Left renal cortex interstitium (tissue), 4 donors: ENCODE measurements around the gene PEAK1. TPM values are rescaled to one million over a fixed set of nuclear protein-coding genes. Genes with fewer than 3 reads are reported as not detected.

Source experiments
- DNase-seq, 4 donors: peaks; one replicate each; pipeline ENCODE4 v3.0.0-alpha.2; 2013; ENCODE audit warnings: low read depth in 4 of 4, low spot score in 2 of 4, missing footprints in 1 of 4
- polyA plus RNA-seq, 4 donors: library from polyadenylated mRNA; unstranded; fragments of 120-200 nt; gene quantifications; one replicate each; pipeline ENCODE4 v1.2.1, GENCODE V29; 2013; ENCODE audit not compliant: insufficient read length in 4 of 4

Gene PEAK1
- polyA plus RNA-seq, 4 donors: 24.4 to 38.8 (median 32.1) TPM

- DNase-seq: peak in 3 of 4 donors; percentile 42 to 63 (median 43)
Observed at GRCh38 chr15:77107531-77108355, 312.2 kb downstream of the PEAK1 start.

- no peak for DNase-seq
Observed at GRCh38 chr15:77107068-77107467, 312.8 kb downstream of the PEAK1 start.

GRCh38 chr15:77104155-77104554, 315.7 kb downstream of the PEAK1 start:
- no peak for DNase-seq

DNA sequence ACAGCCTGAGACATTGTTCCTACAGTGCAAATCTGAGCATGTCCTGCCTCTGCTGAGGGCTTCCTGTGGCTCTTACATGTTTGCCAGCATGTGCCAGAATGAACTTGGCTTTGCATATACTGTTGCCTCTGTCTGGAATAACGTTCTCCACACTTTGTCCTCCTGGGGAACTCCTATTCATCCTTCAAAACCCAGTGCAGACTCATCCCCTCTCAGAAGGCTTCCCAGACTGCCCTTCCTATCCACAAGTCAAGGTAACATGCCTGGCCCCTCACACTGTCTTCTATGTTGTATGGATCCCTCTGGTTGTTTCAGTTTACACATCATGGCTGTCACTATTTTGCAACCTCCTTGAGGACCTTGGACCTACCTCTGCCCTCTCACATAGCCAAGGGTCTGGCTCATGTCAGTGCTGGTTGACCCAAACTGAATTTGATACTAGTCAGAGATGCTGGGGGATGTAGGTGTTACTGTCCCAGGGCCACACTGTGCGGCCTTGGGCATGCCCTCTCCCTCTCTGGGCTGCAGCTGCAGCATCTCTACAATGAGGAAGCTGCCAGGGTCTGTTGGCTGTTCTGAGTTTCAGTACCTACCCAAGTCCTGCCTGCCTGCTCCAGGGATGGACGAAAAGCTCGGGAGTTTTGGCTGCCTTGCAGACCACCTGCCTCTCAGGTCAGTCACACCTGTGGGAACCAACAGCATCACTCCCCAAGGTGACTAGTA, 320.0 kb downstream of the PEAK1 start:
- no peak for DNase-seq

GRCh38 chr15:77098572-77098971, 321.3 kb downstream of the PEAK1 start:
- no peak for DNase-seq

GRCh38 chr15:77097921-77098320, 322.0 kb downstream of the PEAK1 start:
- DNase-seq: no peak

GRCh38 chr15:77097248-77097721, 322.6 kb downstream of the PEAK1 start:
- DNase-seq: no peak

GRCh38 chr15:77096541-77096940, 323.4 kb downstream of the PEAK1 start:
- DNase-seq: no peak

GRCh38 chr15:77096138-77096537, 323.8 kb downstream of the PEAK1 start:
- DNase-seq: no peak

GRCh38 chr15:77094397-77095030, 325.4 kb downstream of the PEAK1 start:
- no peak for DNase-seq

DNA sequence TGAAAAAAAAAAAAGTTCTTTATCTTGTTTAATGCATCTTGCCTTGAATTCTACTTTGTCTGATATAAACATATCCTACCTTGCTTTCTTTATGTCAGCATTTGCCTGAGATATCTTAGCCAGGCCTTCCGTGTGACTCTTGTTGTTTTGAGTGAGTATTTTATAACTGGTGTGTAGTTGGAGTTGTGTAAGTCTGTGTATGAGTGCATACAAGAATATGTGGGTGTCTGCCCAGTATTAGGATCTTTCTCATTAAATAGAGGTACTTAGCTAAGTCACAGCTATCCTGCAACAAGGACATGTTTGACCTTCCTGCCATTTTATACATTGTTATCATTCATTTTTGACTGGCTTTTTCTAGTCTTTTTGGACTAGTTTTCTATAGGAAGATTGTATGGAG, 326.5 kb downstream of the PEAK1 start:
- DNase-seq: no peak

DNA sequence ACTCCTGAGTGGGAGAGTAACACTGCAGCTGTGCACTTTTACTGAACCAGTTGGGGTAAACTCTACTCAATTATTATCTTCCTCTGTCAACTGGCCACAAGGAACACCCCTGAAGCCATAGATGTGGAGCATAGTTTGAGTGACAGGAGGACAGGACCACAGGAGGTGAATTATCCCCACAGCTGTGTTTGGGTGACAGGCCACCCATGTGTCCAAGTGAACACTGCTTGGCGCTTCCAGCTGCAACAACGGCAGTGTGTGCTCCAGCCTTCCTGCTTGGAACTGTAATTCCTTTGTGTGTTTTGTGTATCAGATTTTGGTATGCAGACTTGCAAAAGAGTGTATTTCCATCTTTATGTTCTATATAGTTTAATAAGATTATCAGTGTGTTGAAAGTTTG, 328.8 kb downstream of the PEAK1 start:
- no peak for DNase-seq

DNA sequence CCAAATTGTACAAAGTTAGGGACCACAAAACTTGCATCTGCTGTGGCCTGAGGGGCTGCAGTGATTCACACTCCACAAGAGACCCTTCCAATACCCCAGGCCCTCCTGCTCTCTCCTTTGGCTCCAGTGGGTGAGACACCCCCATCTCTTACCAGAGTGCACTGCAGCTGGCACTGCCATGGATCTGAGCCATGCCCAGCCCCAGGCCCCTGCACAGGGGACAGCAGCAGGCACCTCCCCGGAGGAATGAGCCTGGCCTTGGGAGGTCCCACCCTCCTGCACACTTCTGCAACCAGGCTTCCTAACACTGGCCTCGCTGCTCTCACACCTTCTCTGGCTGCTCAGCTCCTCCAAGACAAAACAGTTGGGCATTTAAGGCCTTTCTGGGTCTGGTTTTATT, 332.7 kb downstream of the PEAK1 start:
- no peak for DNase-seq

DNA sequence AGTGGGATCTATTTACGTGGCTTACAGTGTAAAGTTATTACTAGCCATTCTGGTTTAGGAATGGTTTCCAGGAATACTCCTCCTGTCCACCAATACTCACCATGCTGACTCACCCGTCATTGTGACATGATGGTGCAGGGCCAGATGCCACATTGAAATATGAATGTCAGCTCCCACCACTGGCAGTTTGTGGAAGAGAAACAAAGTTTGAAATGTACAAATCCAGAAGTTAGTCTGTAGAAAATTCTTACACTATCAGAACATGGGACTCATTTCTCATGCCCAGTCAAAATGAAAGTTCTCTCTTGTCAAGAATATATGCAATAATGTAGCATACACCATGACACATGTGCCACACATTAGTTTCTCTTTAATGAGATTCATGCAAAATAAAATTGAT, 334.6 kb downstream of the PEAK1 start:
- no peak for DNase-seq

- no peak for DNase-seq
Observed at GRCh38 chr15:77084436-77084835, 335.5 kb downstream of the PEAK1 start.

DNA sequence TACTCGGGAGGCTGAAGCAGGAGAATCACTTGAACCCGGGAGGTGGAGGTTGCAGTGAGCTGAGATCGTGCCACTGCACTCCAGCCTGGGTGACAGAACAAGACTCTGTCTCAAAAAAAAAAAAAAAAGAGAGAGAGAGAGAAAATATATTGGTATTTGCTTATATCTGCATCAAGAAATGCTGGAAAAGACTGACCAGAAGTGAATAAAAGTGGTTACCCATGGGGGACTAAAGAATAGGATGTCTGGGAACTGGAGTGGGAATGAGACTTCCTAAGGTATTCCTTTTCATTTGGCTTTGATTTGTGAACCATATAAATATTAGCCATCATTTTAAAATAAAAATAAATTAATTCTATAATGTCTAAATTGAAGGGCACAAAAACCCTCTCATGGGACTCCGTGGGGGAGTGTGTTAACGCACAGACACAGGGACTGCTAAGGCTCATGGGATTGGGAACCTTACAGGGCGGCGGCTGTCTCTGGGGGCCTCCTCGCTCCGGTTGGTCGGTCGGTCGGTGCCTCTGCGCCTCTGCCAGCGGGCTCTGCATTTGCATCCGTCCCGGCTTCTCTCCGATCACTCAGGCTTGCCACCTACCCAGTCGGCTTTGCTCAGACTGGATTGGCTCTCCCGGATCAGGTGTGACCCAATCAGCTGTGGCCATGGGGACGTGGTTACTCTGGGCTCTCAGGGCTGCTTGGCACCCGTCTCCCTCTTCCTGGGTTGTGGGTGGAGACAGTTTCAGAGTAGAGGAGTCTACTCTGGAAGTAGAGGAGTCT, 336.3 kb downstream of the PEAK1 start:
- peak in 1 of 4 donors; percentile 51 for DNase-seq

DNA sequence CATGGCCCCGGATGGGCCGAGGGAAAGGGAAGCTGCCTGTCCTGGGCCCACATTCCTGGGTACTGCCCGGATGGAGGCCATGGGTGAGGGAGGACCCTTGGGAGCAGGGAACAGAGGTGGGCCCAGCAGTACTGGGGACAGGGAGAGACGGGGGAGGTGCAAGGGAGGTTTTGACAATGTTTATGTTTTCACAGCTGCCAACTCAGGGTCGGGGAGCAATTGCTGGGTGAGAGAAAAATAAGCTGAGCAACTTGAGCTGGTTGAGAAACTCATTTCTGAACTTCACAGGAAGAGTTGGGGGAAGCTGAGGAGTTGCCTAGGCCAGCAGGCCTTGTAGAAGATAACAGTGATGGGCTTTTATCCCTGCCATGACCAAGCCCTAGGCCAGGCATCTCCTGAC, 337.9 kb downstream of the PEAK1 start:
- DNase-seq: peak in 1 of 4 donors; percentile 33

- DNase-seq: no peak
Observed at GRCh38 chr15:77076323-77076915, 343.5 kb downstream of the PEAK1 start.

DNA sequence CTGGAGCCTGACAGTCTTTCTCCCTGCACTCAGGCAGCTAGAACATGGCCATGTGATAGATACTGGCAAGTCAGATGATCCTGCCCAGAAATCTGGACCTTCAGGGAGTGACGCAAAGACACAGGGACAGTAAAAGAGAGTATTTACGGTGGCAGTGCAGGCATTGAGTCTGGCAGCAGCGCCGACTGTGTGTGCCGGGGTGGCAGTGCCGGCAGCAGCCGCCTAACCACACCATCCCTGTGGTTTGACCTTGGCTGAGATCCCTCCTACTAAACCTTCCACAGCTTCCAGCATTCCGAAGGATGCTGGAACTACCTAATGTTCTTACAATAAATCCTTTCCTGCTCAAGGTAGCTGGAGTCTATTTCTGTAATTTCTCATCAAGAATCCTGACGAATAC, 344.4 kb downstream of the PEAK1 start:
- no peak for DNase-seq

DNA sequence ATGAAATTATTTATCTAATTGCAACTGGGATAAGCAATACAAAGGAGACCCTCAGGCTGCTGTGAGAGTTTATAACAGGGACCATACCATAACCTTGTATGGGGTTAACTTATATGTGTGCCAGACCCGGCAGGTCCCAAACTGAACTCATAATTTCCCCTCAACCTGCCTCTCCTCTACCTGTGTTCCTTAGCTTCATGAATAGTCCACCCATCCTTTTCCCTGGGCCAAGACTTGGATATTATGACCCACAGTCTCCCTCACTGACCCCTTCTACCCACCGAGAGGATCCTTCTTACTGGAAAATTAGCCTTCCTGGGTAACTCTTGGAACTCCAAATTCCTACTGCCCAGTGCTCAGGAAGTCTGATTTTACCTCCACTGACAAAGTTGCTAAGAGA, 345.6 kb downstream of the PEAK1 start:
- no peak for DNase-seq
